GM13977 (cell line): Measurements from ENCODE around the gene VARS1.

ENCODE experiments used
- DNase-seq: peaks from one replicate; pipeline ENCODE4 v3.0.0; 2012; ENCODE audit warnings: low spot score
- in situ Hi-C: fragments of 300-500 bp; cut with MboI; formaldehyde crosslinking; loops from one replicate; pipeline ENCODE4 v1.12.0; 2022; ENCODE audit warnings: low sequenced_read_pairs, low pct_unique_long_range_greater_than_20kb, mixed read lengths, inconsistent platforms; ENCODE audit not compliant: unreplicated experiment
- TF ChIP-seq, protein P1 (sequence below): IDR thresholded peaks from 2 replicates; pipeline ENCODE4 v1.5.1; 2012; ENCODE audit warnings: mild to moderate bottlenecking, control low read depth; ENCODE audit not compliant: insufficient read depth; ENCODE audit errors: extremely low read depth, missing control alignments

Gene VARS1

DNA sequence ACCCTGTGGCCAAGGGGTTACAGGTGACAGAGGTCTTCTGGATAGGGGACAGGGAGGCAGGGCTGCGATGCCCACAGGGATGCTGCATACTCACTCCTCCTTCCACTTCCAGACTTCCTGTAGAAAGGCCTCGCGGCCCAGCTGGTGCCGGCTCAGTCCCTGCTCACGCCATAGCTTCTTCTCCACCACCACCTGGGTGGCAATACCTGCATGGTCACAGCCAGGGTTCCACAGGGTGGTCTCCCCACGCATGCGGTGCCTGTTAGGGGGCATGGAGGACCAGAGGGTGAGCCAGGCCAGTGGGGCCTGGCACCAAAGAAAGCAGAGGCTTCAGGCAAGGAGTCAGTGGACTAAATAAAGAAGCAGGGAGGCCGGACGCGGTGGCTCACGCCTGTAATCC is 10.1 kb downstream of the VARS1 start:
- TF ChIP-seq, protein P1, sequence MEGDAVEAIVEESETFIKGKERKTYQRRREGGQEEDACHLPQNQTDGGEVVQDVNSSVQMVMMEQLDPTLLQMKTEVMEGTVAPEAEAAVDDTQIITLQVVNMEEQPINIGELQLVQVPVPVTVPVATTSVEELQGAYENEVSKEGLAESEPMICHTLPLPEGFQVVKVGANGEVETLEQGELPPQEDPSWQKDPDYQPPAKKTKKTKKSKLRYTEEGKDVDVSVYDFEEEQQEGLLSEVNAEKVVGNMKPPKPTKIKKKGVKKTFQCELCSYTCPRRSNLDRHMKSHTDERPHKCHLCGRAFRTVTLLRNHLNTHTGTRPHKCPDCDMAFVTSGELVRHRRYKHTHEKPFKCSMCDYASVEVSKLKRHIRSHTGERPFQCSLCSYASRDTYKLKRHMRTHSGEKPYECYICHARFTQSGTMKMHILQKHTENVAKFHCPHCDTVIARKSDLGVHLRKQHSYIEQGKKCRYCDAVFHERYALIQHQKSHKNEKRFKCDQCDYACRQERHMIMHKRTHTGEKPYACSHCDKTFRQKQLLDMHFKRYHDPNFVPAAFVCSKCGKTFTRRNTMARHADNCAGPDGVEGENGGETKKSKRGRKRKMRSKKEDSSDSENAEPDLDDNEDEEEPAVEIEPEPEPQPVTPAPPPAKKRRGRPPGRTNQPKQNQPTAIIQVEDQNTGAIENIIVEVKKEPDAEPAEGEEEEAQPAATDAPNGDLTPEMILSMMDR: no peak
- no peak for DNase-seq
- in situ Hi-C loops: no loop called here

DNA sequence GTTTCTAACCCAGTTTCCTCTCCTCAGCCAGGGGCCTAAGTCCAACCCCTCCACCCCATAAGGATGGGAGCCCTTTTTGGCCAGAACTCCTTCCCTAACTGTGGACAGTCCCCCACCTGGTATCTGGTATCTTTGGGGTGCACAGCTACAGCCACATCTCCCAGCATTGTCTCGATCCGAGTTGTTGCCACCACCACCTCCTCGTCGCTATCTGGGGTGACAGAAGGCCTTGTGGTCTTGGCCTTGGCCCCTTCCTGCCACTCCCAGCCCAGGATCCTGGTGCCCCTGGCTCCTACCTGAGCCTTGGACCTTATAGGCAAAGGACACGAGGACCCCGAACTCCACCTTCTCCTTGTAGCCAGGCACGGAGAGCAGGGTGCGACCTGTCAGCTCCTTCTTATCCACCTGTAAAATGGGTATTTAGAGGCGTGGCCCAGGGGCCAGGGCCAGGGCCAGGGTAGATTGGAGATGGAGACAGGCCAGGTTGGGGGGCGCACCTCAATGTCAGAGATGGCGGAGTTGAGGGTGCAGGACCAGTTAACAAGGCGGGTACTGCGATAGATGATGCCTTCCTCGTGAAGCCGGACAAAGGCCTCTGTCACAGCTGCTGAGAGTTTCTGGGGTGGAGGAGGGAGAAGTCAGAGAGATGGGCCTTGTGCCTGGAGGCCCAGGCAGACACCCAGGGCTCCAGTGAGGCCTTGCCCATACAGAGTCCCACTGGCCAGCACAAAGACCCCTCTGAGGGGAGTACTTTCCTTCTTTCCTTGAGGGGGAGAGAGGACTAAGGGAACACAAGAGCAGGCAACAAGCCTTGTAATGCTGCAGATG is 11.2 kb downstream of the VARS1 start:
- no peak for DNase-seq

DNA sequence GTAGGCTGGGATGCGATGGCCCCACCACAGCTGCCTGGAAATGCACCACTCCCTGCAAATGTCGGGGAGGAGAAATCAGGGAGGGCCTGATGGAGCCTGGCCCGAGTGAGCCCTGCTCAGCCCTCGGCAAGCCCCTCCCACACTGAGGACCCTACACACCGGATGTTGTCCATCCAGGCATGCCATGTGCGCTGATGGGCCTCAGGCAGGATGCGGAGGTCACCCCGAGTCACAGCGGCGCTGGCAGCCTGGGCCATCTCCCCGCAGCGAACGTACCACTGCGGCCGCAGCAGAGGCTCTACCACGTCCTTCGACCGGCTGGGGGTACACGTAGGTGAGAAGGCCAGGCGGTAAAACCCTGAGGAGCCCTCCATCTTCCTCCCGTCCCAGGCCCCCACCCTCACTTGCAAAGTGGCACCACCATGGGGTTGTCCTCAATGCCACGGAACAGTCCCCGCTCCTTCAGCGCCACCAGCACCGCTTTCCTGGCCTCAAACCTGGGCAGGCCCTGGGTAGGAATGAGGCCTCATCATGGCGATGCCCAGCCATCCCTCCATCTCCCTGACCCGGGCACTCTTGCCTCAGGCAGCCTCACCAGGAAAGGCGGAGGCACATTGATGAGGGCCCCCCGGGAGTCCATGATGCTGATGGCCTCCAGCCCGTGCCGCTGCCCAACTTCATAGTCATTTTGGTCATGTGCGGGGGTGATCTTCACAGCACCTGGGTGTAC is 13.3 kb downstream of the VARS1 start:
- in situ Hi-C loops: no loop called here
- no peak for DNase-seq
- TF ChIP-seq, protein P1: no peak

More for the DNA sequence above, 11.2 kb downstream of the VARS1 start:
- in situ Hi-C loops: no loop called here
- TF ChIP-seq, protein P1: no peak

DNA sequence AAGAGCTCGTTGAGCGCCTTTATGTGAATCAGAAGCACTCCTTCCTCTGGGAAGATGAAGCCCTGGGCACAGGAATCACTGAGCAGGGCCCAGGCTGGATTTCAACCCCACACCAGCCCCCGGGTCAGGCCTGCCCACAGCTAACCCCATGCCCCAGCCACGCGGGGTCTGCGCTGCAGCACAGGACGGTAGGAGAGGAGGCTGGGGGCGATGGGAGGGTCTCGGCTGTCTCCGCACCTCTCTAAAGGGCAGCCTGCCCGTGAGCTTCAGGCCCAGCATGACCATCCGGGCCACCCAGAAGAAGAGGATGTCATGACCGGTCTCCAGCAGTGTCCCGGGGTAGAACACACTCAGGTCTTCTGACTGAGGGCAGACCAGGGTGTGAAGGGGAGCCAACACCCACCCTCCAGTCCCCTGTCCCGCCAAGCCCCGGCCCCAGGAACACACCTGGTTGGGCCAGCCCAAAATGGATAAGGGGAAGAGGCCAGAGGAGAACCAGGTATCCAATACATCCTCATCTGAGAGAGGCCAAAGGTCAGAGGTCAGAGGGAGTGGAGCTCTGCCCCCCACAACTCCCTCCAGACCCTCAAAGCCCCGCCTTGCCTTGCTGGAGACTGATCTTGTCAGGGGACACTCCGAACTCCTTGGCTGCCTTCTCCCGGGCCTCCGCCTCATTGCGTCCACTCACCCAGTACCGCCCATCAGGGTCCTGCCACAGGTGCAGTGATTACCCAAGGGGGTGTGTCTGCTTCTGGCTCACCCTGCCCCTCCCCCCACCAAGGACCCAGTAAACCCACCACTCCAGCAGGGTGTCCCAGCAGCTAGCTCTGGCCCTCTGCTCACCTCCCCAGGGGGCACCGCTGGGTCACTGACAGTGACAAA is 14.1 kb downstream of the VARS1 start:
- TF ChIP-seq, protein P1: no peak
- in situ Hi-C loops: no loop called here
- no peak for DNase-seq

DNA sequence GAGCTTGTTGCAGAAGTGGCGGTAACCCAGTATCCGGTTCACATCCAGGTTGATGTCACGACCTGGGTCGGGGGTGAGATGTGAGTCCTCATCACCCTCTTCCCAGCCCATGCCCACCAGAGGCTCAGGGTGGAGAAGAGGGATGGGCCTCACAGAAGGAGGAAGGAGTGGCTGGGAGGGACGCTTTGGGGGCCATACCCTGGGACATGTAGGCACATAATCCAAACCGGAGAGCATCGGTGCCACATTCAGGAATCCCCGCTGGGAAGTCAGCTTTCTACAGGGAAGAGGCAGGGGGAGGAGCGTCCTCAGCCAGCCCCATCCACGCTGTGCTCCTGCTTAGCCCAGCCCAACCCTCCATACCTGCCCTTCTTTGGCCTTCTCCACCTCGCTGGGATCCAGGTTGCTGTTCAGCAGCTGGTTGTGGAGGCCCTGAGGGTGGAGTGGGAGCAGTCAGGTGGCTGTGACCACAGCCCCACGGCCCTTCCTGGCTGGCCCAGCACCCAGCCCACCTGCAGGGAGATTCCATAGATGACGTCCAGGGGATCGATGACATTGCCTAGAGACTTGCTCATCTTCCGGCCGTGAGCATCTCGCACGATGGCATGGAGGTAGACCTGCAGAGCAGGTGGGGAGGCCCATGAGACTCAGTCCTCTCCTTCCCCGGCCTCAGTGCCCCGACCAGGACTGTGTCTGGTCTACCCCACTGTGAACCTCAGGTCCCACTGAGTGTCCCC is 14.9 kb downstream of the VARS1 start:
- in situ Hi-C loops: no loop called here
- TF ChIP-seq, protein P1: no peak
- DNase-seq: no peak
